ENCODE measurements around the gene CSF2.

- TF ChIP-seq, protein P1, sequence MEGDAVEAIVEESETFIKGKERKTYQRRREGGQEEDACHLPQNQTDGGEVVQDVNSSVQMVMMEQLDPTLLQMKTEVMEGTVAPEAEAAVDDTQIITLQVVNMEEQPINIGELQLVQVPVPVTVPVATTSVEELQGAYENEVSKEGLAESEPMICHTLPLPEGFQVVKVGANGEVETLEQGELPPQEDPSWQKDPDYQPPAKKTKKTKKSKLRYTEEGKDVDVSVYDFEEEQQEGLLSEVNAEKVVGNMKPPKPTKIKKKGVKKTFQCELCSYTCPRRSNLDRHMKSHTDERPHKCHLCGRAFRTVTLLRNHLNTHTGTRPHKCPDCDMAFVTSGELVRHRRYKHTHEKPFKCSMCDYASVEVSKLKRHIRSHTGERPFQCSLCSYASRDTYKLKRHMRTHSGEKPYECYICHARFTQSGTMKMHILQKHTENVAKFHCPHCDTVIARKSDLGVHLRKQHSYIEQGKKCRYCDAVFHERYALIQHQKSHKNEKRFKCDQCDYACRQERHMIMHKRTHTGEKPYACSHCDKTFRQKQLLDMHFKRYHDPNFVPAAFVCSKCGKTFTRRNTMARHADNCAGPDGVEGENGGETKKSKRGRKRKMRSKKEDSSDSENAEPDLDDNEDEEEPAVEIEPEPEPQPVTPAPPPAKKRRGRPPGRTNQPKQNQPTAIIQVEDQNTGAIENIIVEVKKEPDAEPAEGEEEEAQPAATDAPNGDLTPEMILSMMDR (IDR thresholded peaks at IDR 0.05; ENCODE audit: poor library complexity): no peak
- no peak for TF ChIP-seq EZH2 (IDR thresholded peaks at IDR 0.05; ENCODE audit: borderline replicate concordance)
These were observed 13.0 kb upstream of the CSF2 start, which contains the start of gene IL3 for GRCh38 chr5:132060501-132061161.

Data from hepatocyte (in vitro differentiated cells).